IMR-90 (cell line): ENCODE results near the gene SCFD2.

Experiments used
- BHLHE40 ChIP-seq: fragments of 150-350 bp; IDR thresholded peaks from 2 replicates; pipeline ENCODE4 v1.6.1; 2016; ENCODE audit warnings: mild to moderate bottlenecking, low read depth, low read length
- CEBPB ChIP-seq: IDR thresholded peaks from 2 replicates; pipeline ENCODE4 v1.6.1; 2012; ENCODE audit warnings: low read depth, low read length, improper control_type of control experiment
- CTCF ChIP-seq: conservative IDR thresholded peaks from 2 replicates; pipeline ENCODE4 v1.5.1; 2012; ENCODE audit warnings: mild to moderate bottlenecking, low read depth, low read length, improper control_type of control experiment
- ELK1 ChIP-seq: fragments of 150-350 bp; IDR thresholded peaks from 2 replicates; pipeline ENCODE4 v1.6.1; 2016; ENCODE audit warnings: low read depth, mild to moderate bottlenecking, low read length, moderate library complexity, borderline replicate concordance
- FOS ChIP-seq: fragments of 150-350 bp; IDR thresholded peaks from 2 replicates; pipeline ENCODE4 v1.6.1; 2016; ENCODE audit warnings: low read depth, low read length
- MAFK ChIP-seq: IDR thresholded peaks from 2 replicates; pipeline ENCODE4 v1.6.1; 2012; ENCODE audit warnings: low read depth, low read length, improper control_type of control experiment
- NFE2L2 ChIP-seq: fragments of 150-350 bp; IDR thresholded peaks from 2 replicates; pipeline ENCODE4 v1.6.1; 2016; ENCODE audit warnings: low read depth, mild to moderate bottlenecking, low read length
- POLR2A ChIP-seq: IDR thresholded peaks from 2 replicates; pipeline ENCODE4 v1.6.1; 2012; ENCODE audit warnings: mild to moderate bottlenecking, low read depth, low read length
- RAD21 ChIP-seq: IDR thresholded peaks from 2 replicates; pipeline ENCODE4 v1.6.1; 2012; ENCODE audit warnings: low read length, improper control_type of control experiment
- RCOR1 ChIP-seq: IDR thresholded peaks from 2 replicates; pipeline ENCODE4 v1.6.1; 2012; ENCODE audit warnings: mild to moderate bottlenecking, low read length, improper control_type of control experiment; ENCODE audit not compliant: insufficient replicate concordance
- RFX5 ChIP-seq: IDR thresholded peaks from 2 replicates; pipeline ENCODE4 v1.8.0; 2012; ENCODE audit warnings: low read depth, mild to moderate bottlenecking, low read length, moderate library complexity
- USF2 ChIP-seq: fragments of 150-350 bp; IDR thresholded peaks from 2 replicates; pipeline ENCODE4 v1.6.1; 2017; ENCODE audit warnings: mild to moderate bottlenecking, antibody characterized with exemption, low read length, low read depth

GRCh38 chr4:52824270-52824602 lies 541.6 kb downstream of the SCFD2 start:
- TF ChIP-seq CTCF (no peak), RAD21 (no peak), POLR2A (no peak), RFX5 (no peak), NFE2L2 (no peak), BHLHE40 (no peak), CEBPB (no peak), MAFK (no peak), FOS (no peak), ELK1 (no peak), USF2 (no peak), RCOR1 (no peak)
